ENCODE data around the gene FAM83C.

FAM83C gene

GRCh38 chr20:35291654-35292503, at the start of gene FAM83C:
FAM83C (minus strand) TSS chr20:35292425; CDS start chr20:35292304, 121 bp downstream.
- DNase-seq, result no peak

- no peak for DNase-seq
Measured at GRCh38 chr20:35341366-35342028, 49.3 kb upstream of the FAM83C start.

GRCh38 chr20:35340436-35340835, 48.2 kb upstream of the FAM83C start:
- no peak for DNase-seq

- no peak for DNase-seq
Measured at GRCh38 chr20:35339636-35340035, 47.4 kb upstream of the FAM83C start.

GRCh38 chr20:35339007-35339406, 46.8 kb upstream of the FAM83C start:
- DNase-seq, result no peak

GRCh38 chr20:35334311-35335101, 42.3 kb upstream of the FAM83C start:
- DNase-seq, result no peak

- no peak for DNase-seq
Measured at GRCh38 chr20:35333606-35334005, 41.4 kb upstream of the FAM83C start.

- no peak for DNase-seq
Measured at GRCh38 chr20:35332540-35333200, 40.4 kb upstream of the FAM83C start.

GRCh38 chr20:35329435-35330139, 37.4 kb upstream of the FAM83C start:
- no peak for DNase-seq

GRCh38 chr20:35328689-35329088, 36.5 kb upstream of the FAM83C start:
- DNase-seq, result no peak

GRCh38 chr20:35328095-35328685, 36.0 kb upstream of the FAM83C start:
- no peak for DNase-seq

GRCh38 chr20:35327074-35327976, 35.1 kb upstream of the FAM83C start:
- DNase-seq, result no peak

- DNase-seq, result no peak
Measured at GRCh38 chr20:35326740-35327073, 34.5 kb upstream of the FAM83C start.

GRCh38 chr20:35326021-35326739, 34.0 kb upstream of the FAM83C start:
- no peak for DNase-seq

- DNase-seq, result no peak
Measured at GRCh38 chr20:35325401-35325800, 33.2 kb upstream of the FAM83C start.

- DNase-seq, result no peak
Measured at GRCh38 chr20:35320396-35321126, 28.3 kb upstream of the FAM83C start.

GRCh38 chr20:35319871-35320197, 27.6 kb upstream of the FAM83C start:
- no peak for DNase-seq

- DNase-seq, result peak; percentile 81
Measured at GRCh38 chr20:35319192-35319870, 27.1 kb upstream of the FAM83C start.

Measured in NCI-H2029 (cell line).